GM18951 (cell line): ENCODE results near the gene SNN.

Experiments
- POLR2A ChIP-seq: IDR thresholded peaks from 4 replicates; pipeline ENCODE4 v1.6.1; 2011; ENCODE audit warnings: mild to moderate bottlenecking; ENCODE audit not compliant: insufficient read length, insufficient read depth; ENCODE audit errors: extremely low read depth
- in situ Hi-C: fragments of 300-500 bp; cut with MboI; formaldehyde crosslinking; loops from one replicate; pipeline ENCODE4 v1.12.0; 2022; ENCODE audit warnings: low sequenced_read_pairs, mixed read lengths, inconsistent platforms; ENCODE audit not compliant: unreplicated experiment

Gene SNN

GRCh38 chr16:11639925-11640899, 28.0 kb upstream of the SNN start:
- no peak for TF ChIP-seq POLR2A
- in situ Hi-C loops = loop anchor here (5.0 to 10.0 kb wide), 3 partner anchors 55 to 233 kb away; partner anchors contain the start of gene LITAF

- no peak for TF ChIP-seq POLR2A
- in situ Hi-C loops = loop anchor here (5.0 to 10.0 kb wide), 3 partner anchors 56 to 234 kb away; partner anchors contain the start of gene LITAF
Measured at GRCh38 chr16:11640987-11641817, 27.1 kb upstream of the SNN start.

- no peak for TF ChIP-seq POLR2A
- in situ Hi-C loops = loop anchor here (5.0 to 10.0 kb wide), 3 partner anchors 58 to 235 kb away; partner anchors contain the start of gene LITAF
Measured at GRCh38 chr16:11642765-11643116, 25.5 kb upstream of the SNN start.

GRCh38 chr16:11649276-11649675, 19.0 kb upstream of the SNN start:
- no peak for TF ChIP-seq POLR2A
- in situ Hi-C loops = loop anchor here (10.0 kb wide), 1 partner anchor 64 kb away; the partner anchor contains the start of gene LITAF

GRCh38 chr16:11650641-11651591, 17.3 kb upstream of the SNN start:
- TF ChIP-seq POLR2A = no peak
- in situ Hi-C loops = loop anchor here (25.0 kb wide), 1 partner anchor 689 kb away; no protein-coding TSS in a partner anchor

GRCh38 chr16:11651796-11652195, 16.5 kb upstream of the SNN start:
- TF ChIP-seq POLR2A = no peak
- in situ Hi-C loops = loop anchor here (25.0 kb wide), 1 partner anchor 689 kb away; no protein-coding TSS in a partner anchor

GRCh38 chr16:11655655-11656054, 12.6 kb upstream of the SNN start:
- in situ Hi-C loops = loop anchor here (25.0 kb wide), 1 partner anchor 693 kb away; no protein-coding TSS in a partner anchor

GRCh38 chr16:11657556-11657955, 10.7 kb upstream of the SNN start:
- TF ChIP-seq POLR2A = no peak
- in situ Hi-C loops = loop anchor here (25.0 kb wide), 1 partner anchor 695 kb away; no protein-coding TSS in a partner anchor

More at GRCh38 chr16:11655655-11656054, 12.6 kb upstream of the SNN start:
- no peak for TF ChIP-seq POLR2A

- in situ Hi-C loops = loop anchor here (25.0 kb wide), 1 partner anchor 697 kb away; no protein-coding TSS in a partner anchor
- no peak for TF ChIP-seq POLR2A
Measured at GRCh38 chr16:11658896-11659708, 9.2 kb upstream of the SNN start.

GRCh38 chr16:11660565-11660964, 7.7 kb upstream of the SNN start:
- TF ChIP-seq POLR2A = no peak
- in situ Hi-C loops = loop anchor here (25.0 kb wide), 1 partner anchor 698 kb away; no protein-coding TSS in a partner anchor

- TF ChIP-seq POLR2A = no peak
- in situ Hi-C loops = loop anchor here (25.0 kb wide), 1 partner anchor 700 kb away; no protein-coding TSS in a partner anchor
Measured at GRCh38 chr16:11662582-11662981, 5.7 kb upstream of the SNN start.

- in situ Hi-C loops = loop anchor here (25.0 kb wide), 1 partner anchor 703 kb away; no protein-coding TSS in a partner anchor
Measured at GRCh38 chr16:11665071-11665491, 3.2 kb upstream of the SNN start.

More at GRCh38 chr16:11665071-11665491, 3.2 kb upstream of the SNN start:
- TF ChIP-seq POLR2A = no peak
